Heart right ventricle (tissue), 16 donors: ENCODE data around the gene NANOS1. TPM values are rescaled to one million over a fixed set of nuclear protein-coding genes. Genes with fewer than 3 reads are reported as not detected.

ENCODE experiments used
- ATAC-seq, 8 donors: fragments of 200-7000 bp; cut with Tn5 transposase; one replicate each; pipeline ENCODE4 v1.9.1; 2020; ENCODE audit warnings: mild to moderate bottlenecking in 8 of 8, moderate library complexity in 8 of 8, moderate number of reproducible peaks in 1 of 8
- DNase-seq, 2 donors: peaks; one replicate each; pipeline ENCODE4 v3.0.0-alpha.2; 2020
- H3K27ac ChIP-seq, 10 donors: fragments of 200-600 bp; sonication (generic) in 2 of 10; one replicate each; pipeline versions ENCODE4 v1.5.0 to v1.8.0; 2020 to 2022; ENCODE audit warnings: mild to moderate bottlenecking in 3 of 10
- H3K27me3 ChIP-seq, 7 donors: fragments of 200-600 bp; one replicate each; pipeline ENCODE4 v1.8.0; 2021 to 2022; ENCODE audit warnings: mild to moderate bottlenecking in 2 of 7
- H3K36me3 ChIP-seq, 9 donors: fragments of 200-600 bp; sonication (generic) in 1 of 9; one replicate each; pipeline versions ENCODE4 v1.5.0 to v1.8.0; 2020 to 2022; ENCODE audit warnings: mild to moderate bottlenecking in 2 of 9
- H3K4me1 ChIP-seq, 9 donors: fragments of 200-600 bp; sonication (generic) in 1 of 9; one replicate each; pipeline versions ENCODE4 v1.5.0 to v1.8.0; 2020 to 2022; ENCODE audit warnings: mild to moderate bottlenecking in 4 of 9
- H3K4me3 ChIP-seq, 10 donors: fragments of 200-600 bp; sonication (generic) in 2 of 10; one replicate each; pipeline versions ENCODE4 v1.5.0 to v1.8.0; 2020 to 2022; ENCODE audit warnings: mild to moderate bottlenecking in 7 of 10, moderate library complexity in 2 of 10
- H3K9me3 ChIP-seq, 11 donors: fragments of 200-600 bp in 10 of 11; sonication (generic) in 2 of 11; one replicate each; pipeline versions ENCODE4 v1.5.0 to v1.8.0; 2013 to 2022; ENCODE audit warnings: mild to moderate bottlenecking in 2 of 11, control low read depth in 1 of 11, moderate library complexity in 1 of 11
- WGBS, 2 donors: extraction: QIAGEN DNeasy Blood & Tissue Kit; methylation state at CpG; one replicate each; pipeline ENCODE4 v1.1.7; 2013; ENCODE audit warnings: inconsistent platforms in 1 of 2; 5-methylcytosine and 5-hydroxymethylcytosine counted together
- intact Hi-C, 10 donors: fragments of 100-400 bp; cut with DNase I; formaldehyde crosslinking; loops; one replicate each; pipeline versions ENCODE4 v1.11.1 to v1.14.2; 2022
- polyA plus RNA-seq, 2 donors: library from polyadenylated mRNA; stranded (reverse); fragments of 200-250 nt; gene quantifications; one replicate each; pipeline ENCODE4 v1.2.3, GENCODE V29; 2013
- total RNA-seq, 10 donors: library from RNA; stranded (reverse); fragmentation: NEBNext Ultra II Directional in 3 of 10; extraction: Animal tissue kit (Norgen Biotek cat#: 25700) in 3 of 10; gene quantifications; one replicate each; pipeline versions ENCODE4 v1.2.1 to v1.2.4, GENCODE V29; 2021 to 2023
- TF ChIP-seq, protein P1 (sequence below), 9 donors: fragments of 200-600 bp; sonication (generic) in 2 of 9; IDR thresholded peaks; one replicate each; pipeline versions ENCODE4 v1.5.0 to v1.8.0; 2021 to 2022; ENCODE audit warnings: antibody characterized with exemption in 9 of 9, mild to moderate bottlenecking in 5 of 9, moderate library complexity in 1 of 9
- donor health status: Arrhythmogenic right ventricular cardiomyopathy.
- donor health status: ischemic (EF 13 %, LVEDD 7.1; RV severe dilation, severe dysfunction).
- donor health status: healthy with polysubstance abuse.
- donor health status: DM: no; HTN: yes; CAD: no.
- donor health status: DM: no; HTN: no; CAD: no.
- donor health status: ischemic (EF 25% LVEDD 6.9; RV normal size, moderate dysfunction).
- donor health status: ischemic (EF 25% LVEDD 5.7; RV mildly dilated, moderate dysfunction).
- donor health status: healthy.
- donor health status: DM: yes; HTN: yes; CAD: no.
- donor health status: Ischemic cardiomyopathy.
- donor health status: ischemic (EF 35%, LVEDD 5.7; RV mildly dilated, moderate dysfunction).
- donor health status: nonischemic (EF 11% LVEDD 7.7; RV severe dilation, severe dysfunction).
- donor health status: DM: yes; HTN: yes; CAD: no.
- donor health status: PGD.
- donor health status: ischemic (EF 29% LVEDD 5.4; RV normal size, mild dysfunction).
- donor health status: nonischemic (EF 23%, LVEDD 6.1; RV moderate dilation, normal function).

The NANOS1 gene
- total and polyA plus RNA-seq, 12 donors = 2.9 to 26.1 (median 7.3) TPM

DNA sequence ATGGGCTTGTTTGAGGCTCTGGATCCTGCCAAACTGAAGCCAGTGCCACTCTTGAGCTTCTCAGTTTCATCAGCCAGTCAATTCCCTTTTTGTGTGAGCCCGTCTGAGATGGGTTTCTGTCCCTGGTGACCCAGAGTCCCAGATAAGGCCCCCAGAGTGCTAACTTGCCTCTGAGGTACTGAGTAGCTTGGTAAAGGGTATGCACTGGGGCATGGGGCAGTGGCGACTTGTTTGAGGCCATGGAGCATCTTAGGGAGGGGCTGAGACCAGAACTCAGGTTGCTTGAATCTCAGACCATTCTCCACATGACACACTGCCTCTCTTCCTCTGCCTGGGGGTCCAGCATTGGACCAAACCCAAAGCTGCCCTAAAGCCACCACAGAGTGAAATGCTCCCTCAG is 35.2 kb upstream of the NANOS1 start:
- 74 to 83% methylated on average over 2 of the region's 2 CpGs for WGBS, 2 donors
- H3K4me3 ChIP-seq = no peak overlapping the region
- intact Hi-C loops = no loop called here
- H3K36me3 ChIP-seq = no peaks in the 10 kb centered on the region
- H3K27ac ChIP-seq = no peak overlapping the region
- no peak for ATAC-seq
- H3K27me3 ChIP-seq = no peaks in the 10 kb centered on the region
- TF ChIP-seq, protein P1, sequence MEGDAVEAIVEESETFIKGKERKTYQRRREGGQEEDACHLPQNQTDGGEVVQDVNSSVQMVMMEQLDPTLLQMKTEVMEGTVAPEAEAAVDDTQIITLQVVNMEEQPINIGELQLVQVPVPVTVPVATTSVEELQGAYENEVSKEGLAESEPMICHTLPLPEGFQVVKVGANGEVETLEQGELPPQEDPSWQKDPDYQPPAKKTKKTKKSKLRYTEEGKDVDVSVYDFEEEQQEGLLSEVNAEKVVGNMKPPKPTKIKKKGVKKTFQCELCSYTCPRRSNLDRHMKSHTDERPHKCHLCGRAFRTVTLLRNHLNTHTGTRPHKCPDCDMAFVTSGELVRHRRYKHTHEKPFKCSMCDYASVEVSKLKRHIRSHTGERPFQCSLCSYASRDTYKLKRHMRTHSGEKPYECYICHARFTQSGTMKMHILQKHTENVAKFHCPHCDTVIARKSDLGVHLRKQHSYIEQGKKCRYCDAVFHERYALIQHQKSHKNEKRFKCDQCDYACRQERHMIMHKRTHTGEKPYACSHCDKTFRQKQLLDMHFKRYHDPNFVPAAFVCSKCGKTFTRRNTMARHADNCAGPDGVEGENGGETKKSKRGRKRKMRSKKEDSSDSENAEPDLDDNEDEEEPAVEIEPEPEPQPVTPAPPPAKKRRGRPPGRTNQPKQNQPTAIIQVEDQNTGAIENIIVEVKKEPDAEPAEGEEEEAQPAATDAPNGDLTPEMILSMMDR (IDR thresholded peaks at IDR 0.05) = no peak
- peaks cover 0 to 6% (median 0%) of the 10 kb centered on the region in 11 donors for H3K9me3 ChIP-seq
- H3K4me1 ChIP-seq = no peaks in the 10 kb centered on the region
- DNase-seq = no peak

- Histone ChIP-seq H3K36me3 (no peaks in the 10 kb centered on the region), H3K9me3 (no peaks in the 10 kb centered on the region), H3K27me3 (no peaks in the 10 kb centered on the region), H3K4me3 (no peak overlapping the region), H3K4me1 (no peaks in the 10 kb centered on the region), H3K27ac (no peak overlapping the region)
- intact Hi-C loops = no loop called here
- TF ChIP-seq, protein P1 (IDR thresholded peaks at IDR 0.05) = no peak
- no peak for ATAC-seq
- DNase-seq = no peak
- WGBS, 2 donors = 90 to 93% methylated on average over 10 of the region's 10 CpGs
Observed at GRCh38 chr10:118995739-118996138, 33.8 kb upstream of the NANOS1 start.

DNA sequence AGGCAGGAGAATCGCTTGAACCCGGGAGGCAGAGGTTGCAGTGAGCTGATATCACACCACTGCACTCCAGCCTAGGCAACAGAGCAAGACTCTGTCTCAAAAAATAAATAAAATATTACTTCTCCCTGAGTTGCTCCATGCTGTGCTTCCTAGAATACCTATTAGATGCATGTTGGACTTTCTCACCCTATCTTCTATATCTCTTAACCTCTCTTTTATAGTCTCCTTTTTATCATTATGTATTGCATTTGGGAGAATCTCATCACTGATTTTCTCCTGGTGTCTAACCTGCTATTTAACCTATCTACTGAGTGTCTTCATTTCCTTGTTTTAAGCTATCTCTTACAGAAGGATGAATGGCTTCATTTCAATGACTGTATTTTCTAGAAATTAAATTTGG is 32.1 kb upstream of the NANOS1 start:
- H3K36me3 ChIP-seq = no peaks in the 10 kb centered on the region
- TF ChIP-seq, protein P1 (IDR thresholded peaks at IDR 0.05) = no peak
- WGBS, 2 donors = 89 to 97% methylated on average over 2 of the region's 2 CpGs
- DNase-seq (no peak), ATAC-seq (no peak)
- no peaks in the 10 kb centered on the region for H3K27me3 ChIP-seq
- H3K4me1 ChIP-seq = no peaks in the 10 kb centered on the region
- intact Hi-C loops = no loop called here
- no peak overlapping the region for H3K27ac ChIP-seq
- H3K9me3 ChIP-seq = no peaks in the 10 kb centered on the region
- no peak overlapping the region for H3K4me3 ChIP-seq

DNA sequence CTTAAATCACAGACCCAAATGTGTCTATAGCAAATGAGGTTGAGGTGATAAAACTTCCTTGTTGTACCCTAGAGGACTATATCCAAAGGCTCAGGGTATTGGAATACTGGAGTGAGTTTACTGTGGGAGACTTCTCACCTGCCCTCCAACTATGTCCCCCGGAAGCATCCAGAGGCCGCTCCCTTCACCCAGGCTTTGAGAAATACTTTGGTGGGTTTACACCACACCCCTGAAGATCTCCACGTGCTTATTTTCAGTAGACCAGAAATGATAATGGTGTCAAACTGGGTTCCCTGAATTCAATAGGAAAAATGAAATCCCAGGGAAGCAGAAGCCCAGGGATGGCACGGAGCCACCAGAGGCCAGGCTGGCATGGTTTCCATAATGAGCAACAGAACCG is 31.3 kb upstream of the NANOS1 start:
- DNase-seq = no peak

More for the DNA sequence above, 31.3 kb upstream of the NANOS1 start:
- Histone ChIP-seq H3K27me3 (no peaks in the 10 kb centered on the region), H3K9me3 (no peaks in the 10 kb centered on the region), H3K4me1 (no peaks in the 10 kb centered on the region), H3K4me3 (no peak overlapping the region), H3K36me3 (no peaks in the 10 kb centered on the region), H3K27ac (no peak overlapping the region)
- TF ChIP-seq, protein P1 (IDR thresholded peaks at IDR 0.05) = no peak
- ATAC-seq = no peak
- WGBS, 2 donors = 90 to 94% methylated on average over 5 of the region's 5 CpGs
- intact Hi-C loops = no loop called here
